Hepatocyte (in vitro differentiated cells): ENCODE results near the gene NODAL. TPM values are rescaled to one million over a fixed set of nuclear protein-coding genes. Genes with fewer than 3 reads are reported as not detected.
A peak's percentile ranks its signal among the peaks of the same experiment; 100 is the strongest.

Experiments
- DNase-seq: peaks from one replicate; pipeline ENCODE4 v3.0.0-alpha.2; 2016; ENCODE audit warnings: low spot score
- H2AFZ ChIP-seq: fragments of 200-600 bp; sonication (generic); 2 replicates; pipeline ENCODE4 v1.6.0; 2016; ENCODE audit warnings: antibody characterized with exemption, mild to moderate bottlenecking
- H3K27ac ChIP-seq: fragments of 200-600 bp; sonication (generic); 2 replicates; pipeline ENCODE4 v1.5.1; 2016; ENCODE audit warnings: mild to moderate bottlenecking
- H3K27me3 ChIP-seq: fragments of 200-600 bp; sonication (generic); 2 replicates; pipeline ENCODE4 v1.6.1; 2016
- H3K36me3 ChIP-seq: fragments of 200-600 bp; sonication (generic); replicated peaks from 2 replicates; pipeline ENCODE4 v1.5.1; 2016; ENCODE audit warnings: low read depth; ENCODE audit not compliant: insufficient read depth
- H3K4me1 ChIP-seq: fragments of 200-600 bp; sonication (generic); 2 replicates; pipeline ENCODE4 v1.5.1; 2016; ENCODE audit warnings: mild to moderate bottlenecking, moderate library complexity; ENCODE audit not compliant: insufficient read depth
- H3K4me2 ChIP-seq: fragments of 200-600 bp; sonication (generic); 2 replicates; pipeline ENCODE4 v1.6.0; 2016
- H3K4me3 ChIP-seq: fragments of 200-600 bp; sonication (generic); 2 replicates; pipeline ENCODE4 v1.5.1; 2016; ENCODE audit warnings: mild to moderate bottlenecking
- H3K79me2 ChIP-seq: fragments of 200-600 bp; sonication (generic); 2 replicates; pipeline ENCODE4 v1.6.0; 2017; ENCODE audit warnings: mild to moderate bottlenecking
- H3K9me2 ChIP-seq: fragments of 200-600 bp; sonication (generic); replicated peaks from 2 replicates; pipeline ENCODE4 v1.6.0; 2017; ENCODE audit warnings: mild to moderate bottlenecking; ENCODE audit not compliant: insufficient read depth
- H3K9me3 ChIP-seq: fragments of 200-600 bp; sonication (generic); 2 replicates; pipeline ENCODE4 v1.5.1; 2016; ENCODE audit warnings: low read depth, mild to moderate bottlenecking
- H4K20me1 ChIP-seq: fragments of 200-600 bp; sonication (generic); 2 replicates; pipeline ENCODE4 v1.6.0; 2016; ENCODE audit warnings: mild to moderate bottlenecking; ENCODE audit not compliant: insufficient read depth, poor library complexity, severe bottlenecking
- EZH2 ChIP-seq: fragments of 200-600 bp; sonication (generic); IDR thresholded peaks from 2 replicates; pipeline ENCODE4 v1.6.1; 2016; ENCODE audit warnings: antibody characterized with exemption, mild to moderate bottlenecking, borderline replicate concordance
- EZH2phosphoT487 ChIP-seq: fragments of 200-600 bp; sonication (generic); IDR thresholded peaks from one replicate; pipeline ENCODE4 v1.6.1; 2018; ENCODE audit warnings: antibody characterized with exemption, mild to moderate bottlenecking, low read depth, moderate library complexity; ENCODE audit not compliant: unreplicated experiment, severe bottlenecking
- WGBS: methylation state at CpG from one replicate; pipeline ENCODE4 v1.1.6; 2016; ENCODE audit warnings: low lambda C conversion rate; ENCODE audit errors: missing lambda C conversion rate; 5-methylcytosine and 5-hydroxymethylcytosine counted together
- polyA plus RNA-seq: library from polyadenylated mRNA; unstranded; fragments of >200 nt; fragmentation: Nextera tagmentation; extraction: Ambion mirVana; gene quantifications from 2 replicates; pipeline ENCODE4 v1.2.1, GENCODE V29; 2016
- total RNA-seq: library from RNA; depleted of rRNA; stranded (reverse); fragments of >200 nt; gene quantifications from 2 replicates; pipeline ENCODE4 v1.2.3, GENCODE V29; 2014
- TF ChIP-seq, protein P1 (sequence below): fragments of 200-600 bp; sonication (generic); IDR thresholded peaks from 2 replicates; pipeline ENCODE4 v1.5.1; 2016; ENCODE audit warnings: antibody characterized with exemption, mild to moderate bottlenecking; ENCODE audit not compliant: poor library complexity

NODAL gene
- total and polyA plus RNA-seq, 2 experiments from 2014 or later = not detected

DNA sequence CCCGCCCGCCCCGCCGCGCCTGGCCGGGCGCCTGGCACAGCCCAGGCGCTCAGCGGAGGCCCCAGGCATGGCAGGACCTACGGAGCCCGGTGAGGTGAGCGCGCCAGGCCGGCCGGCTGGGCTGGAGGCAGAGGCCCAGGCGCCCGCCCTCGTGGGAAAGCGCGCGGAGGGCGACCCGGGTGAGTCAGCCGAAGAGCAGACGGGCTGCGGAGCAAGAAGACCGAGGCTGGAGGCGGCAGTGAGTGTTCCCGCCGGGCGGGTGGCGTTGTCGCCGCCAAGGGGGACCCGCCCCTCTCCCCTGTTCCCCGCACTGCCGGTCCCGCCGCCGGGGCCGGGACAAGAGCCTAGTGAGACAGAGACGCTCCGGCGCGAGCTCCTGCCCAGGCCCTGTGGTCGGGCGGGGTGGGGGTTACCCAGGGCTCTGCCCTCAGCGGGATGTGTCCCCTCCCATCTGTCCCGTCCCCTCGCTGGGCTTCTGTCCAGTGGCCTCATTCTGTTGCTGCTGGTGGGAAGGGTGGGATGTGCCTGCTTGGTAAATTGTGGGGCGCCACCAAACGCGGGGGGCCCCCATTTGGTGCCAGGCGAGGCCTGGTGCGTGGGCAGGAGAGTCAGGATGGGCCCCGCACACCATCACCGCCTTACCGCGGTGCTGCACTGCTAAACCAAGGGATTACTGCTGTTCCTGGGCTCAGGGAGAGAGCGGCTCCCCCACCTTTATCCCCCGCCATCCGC lies 17.0 kb upstream of the NODAL start:
- no peaks in the 10 kb centered on the region for H3K9me3 ChIP-seq
- no peak overlapping the region for H3K27ac ChIP-seq
- no peaks in the 10 kb centered on the region for H3K9me2 ChIP-seq
- no peak overlapping the region for H3K4me3 ChIP-seq
- H3K36me3 ChIP-seq = no peaks in the 10 kb centered on the region
- H2AFZ ChIP-seq = no peak overlapping the region
- H3K4me1 ChIP-seq = peaks cover 13% of the 10 kb centered on the region
- DNase-seq = peak; percentile 89
- H3K4me2 ChIP-seq = peak overlapping the region; percentile 79
- peak; percentile 58 for TF ChIP-seq EZH2
- TF ChIP-seq EZH2phosphoT487 = no peak
- TF ChIP-seq, protein P1, sequence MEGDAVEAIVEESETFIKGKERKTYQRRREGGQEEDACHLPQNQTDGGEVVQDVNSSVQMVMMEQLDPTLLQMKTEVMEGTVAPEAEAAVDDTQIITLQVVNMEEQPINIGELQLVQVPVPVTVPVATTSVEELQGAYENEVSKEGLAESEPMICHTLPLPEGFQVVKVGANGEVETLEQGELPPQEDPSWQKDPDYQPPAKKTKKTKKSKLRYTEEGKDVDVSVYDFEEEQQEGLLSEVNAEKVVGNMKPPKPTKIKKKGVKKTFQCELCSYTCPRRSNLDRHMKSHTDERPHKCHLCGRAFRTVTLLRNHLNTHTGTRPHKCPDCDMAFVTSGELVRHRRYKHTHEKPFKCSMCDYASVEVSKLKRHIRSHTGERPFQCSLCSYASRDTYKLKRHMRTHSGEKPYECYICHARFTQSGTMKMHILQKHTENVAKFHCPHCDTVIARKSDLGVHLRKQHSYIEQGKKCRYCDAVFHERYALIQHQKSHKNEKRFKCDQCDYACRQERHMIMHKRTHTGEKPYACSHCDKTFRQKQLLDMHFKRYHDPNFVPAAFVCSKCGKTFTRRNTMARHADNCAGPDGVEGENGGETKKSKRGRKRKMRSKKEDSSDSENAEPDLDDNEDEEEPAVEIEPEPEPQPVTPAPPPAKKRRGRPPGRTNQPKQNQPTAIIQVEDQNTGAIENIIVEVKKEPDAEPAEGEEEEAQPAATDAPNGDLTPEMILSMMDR = no peak
- no peaks in the 10 kb centered on the region for H4K20me1 ChIP-seq
- H3K27me3 ChIP-seq = peaks cover 40% of the 10 kb centered on the region
- H3K79me2 ChIP-seq = no peaks in the 10 kb centered on the region
- 7% methylated on average over 29 of the region's 62 CpGs for WGBS

DNA sequence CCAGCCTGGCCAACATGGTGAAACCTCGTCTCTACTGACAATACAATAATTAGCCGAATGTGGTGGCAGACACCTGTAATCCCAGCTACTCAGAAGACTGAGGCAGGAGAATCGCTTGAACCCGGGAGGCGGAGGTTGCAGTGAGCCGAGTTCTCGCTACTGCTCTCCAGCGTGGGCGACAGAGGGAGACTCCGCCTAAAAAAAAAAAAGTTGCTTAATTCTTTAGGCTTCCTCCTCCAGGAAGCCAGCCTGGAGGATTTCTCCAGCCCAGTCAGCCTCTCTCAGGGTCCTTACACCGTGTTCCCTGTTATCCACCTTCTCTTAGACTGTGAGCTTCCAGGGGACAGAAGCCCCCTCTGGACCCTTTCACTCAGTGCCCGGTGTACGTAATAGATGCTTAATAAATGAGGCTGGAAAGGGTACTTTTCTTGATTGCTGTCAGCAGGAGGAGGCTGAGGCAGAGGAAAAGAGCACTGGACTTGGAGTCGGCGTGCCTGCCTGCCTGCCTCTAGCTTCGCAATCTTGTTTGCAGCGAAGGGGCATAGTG lies 16.4 kb upstream of the NODAL start:
- no peaks in the 10 kb centered on the region for H3K79me2 ChIP-seq
- H3K27ac ChIP-seq = no peak overlapping the region
- H3K4me1 ChIP-seq = peaks cover 13% of the 10 kb centered on the region
- H3K36me3 ChIP-seq = no peaks in the 10 kb centered on the region
- H2AFZ ChIP-seq = no peak overlapping the region
- H3K4me2 ChIP-seq = peak overlapping the region; percentile 79
- no peaks in the 10 kb centered on the region for H4K20me1 ChIP-seq
- no peak overlapping the region for H3K4me3 ChIP-seq
- no peak for DNase-seq
- H3K9me3 ChIP-seq = no peaks in the 10 kb centered on the region
- no peaks in the 10 kb centered on the region for H3K9me2 ChIP-seq
- TF ChIP-seq EZH2 (no peak), EZH2phosphoT487 (no peak)
- TF ChIP-seq, protein P1 = no peak
- 46% methylated on average over 17 of the region's 17 CpGs for WGBS
- peaks cover 40% of the 10 kb centered on the region for H3K27me3 ChIP-seq

DNA sequence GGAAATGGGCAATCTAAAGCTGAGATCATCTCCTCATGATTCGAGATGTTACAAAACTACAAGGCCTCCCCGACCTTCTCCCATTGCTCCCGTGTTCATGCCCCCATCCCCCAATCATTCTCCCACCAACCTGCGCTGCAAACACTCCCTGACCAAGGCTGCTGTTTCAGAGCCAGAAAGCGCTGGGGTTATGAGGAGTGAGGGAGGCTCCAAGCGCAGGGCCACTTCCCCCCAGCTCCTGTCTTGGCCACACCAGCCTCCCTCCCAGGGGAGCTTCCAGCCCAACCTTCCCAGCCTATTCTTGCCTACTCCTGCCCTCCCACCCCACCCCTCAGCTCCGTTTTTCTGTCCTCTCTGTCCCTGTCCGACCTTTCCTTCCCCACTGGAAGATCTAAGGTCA lies 14.7 kb upstream of the NODAL start:
- no peak for DNase-seq
- Histone ChIP-seq H4K20me1 (no peaks in the 10 kb centered on the region), H2AFZ (no peak overlapping the region), H3K9me2 (no peaks in the 10 kb centered on the region), H3K79me2 (no peaks in the 10 kb centered on the region), H3K27ac (no peak overlapping the region), H3K4me3 (no peak overlapping the region), H3K4me2 (no peak overlapping the region), H3K36me3 (no peaks in the 10 kb centered on the region), H3K4me1 (peaks cover 13% of the 10 kb centered on the region), H3K27me3 (peaks cover 40% of the 10 kb centered on the region), H3K9me3 (no peaks in the 10 kb centered on the region)
- whole genome bisulfite sequencing = 46% methylated on average over 8 of the region's 8 CpGs
- no peak for TF ChIP-seq EZH2phosphoT487
- TF ChIP-seq EZH2 = no peak
- TF ChIP-seq, protein P1 = no peak
